ENCODE results near the gene NPR2.

Gene NPR2

GRCh38 chr9:35750256-35750531 is 41.2 kb upstream of the NPR2 start:
- H3K36me3 ChIP-seq (ENCODE audit: control insufficient read depth, insufficient read depth, low read length) = peaks cover 9% of the 10 kb centered on the region
- no peaks in the 10 kb centered on the region for H3K9me3 ChIP-seq (ENCODE audit: control insufficient read depth, low read length)
- peaks cover 21% of the 10 kb centered on the region for H3K4me1 ChIP-seq (ENCODE audit: control insufficient read depth, insufficient read depth, low read length)
- H3K27ac ChIP-seq (ENCODE audit: insufficient read depth, low read depth, low read length, poor library complexity, severe bottlenecking) = no peak overlapping the region
- WGBS, 2 experiments = 89 to 93% methylated on average over 4 of the region's 4 CpGs
- no peaks in the 10 kb centered on the region for H3K27me3 ChIP-seq (ENCODE audit: control insufficient read depth, insufficient read depth, low read length, poor library complexity, severe bottlenecking)
- H3K4me3 ChIP-seq (ENCODE audit: insufficient read depth, low read depth, low read length) = peak overlapping the region; percentile 86

GRCh38 chr9:35753466-35753865 is 37.9 kb upstream of the NPR2 start:
- no peaks in the 10 kb centered on the region for H3K9me3 ChIP-seq (ENCODE audit: control insufficient read depth, low read length)
- H3K4me1 ChIP-seq (ENCODE audit: control insufficient read depth, insufficient read depth, low read length) = peaks cover 12% of the 10 kb centered on the region
- no peak overlapping the region for H3K27ac ChIP-seq (ENCODE audit: insufficient read depth, low read depth, low read length, poor library complexity, severe bottlenecking)
- peaks cover 9% of the 10 kb centered on the region for H3K36me3 ChIP-seq (ENCODE audit: control insufficient read depth, insufficient read depth, low read length)
- WGBS, 2 experiments = 97 to 99% methylated on average over 5 of the region's 5 CpGs
- no peak overlapping the region for H3K4me3 ChIP-seq (ENCODE audit: insufficient read depth, low read depth, low read length)
- H3K27me3 ChIP-seq (ENCODE audit: control insufficient read depth, insufficient read depth, low read length, poor library complexity, severe bottlenecking) = no peaks in the 10 kb centered on the region

DNA sequence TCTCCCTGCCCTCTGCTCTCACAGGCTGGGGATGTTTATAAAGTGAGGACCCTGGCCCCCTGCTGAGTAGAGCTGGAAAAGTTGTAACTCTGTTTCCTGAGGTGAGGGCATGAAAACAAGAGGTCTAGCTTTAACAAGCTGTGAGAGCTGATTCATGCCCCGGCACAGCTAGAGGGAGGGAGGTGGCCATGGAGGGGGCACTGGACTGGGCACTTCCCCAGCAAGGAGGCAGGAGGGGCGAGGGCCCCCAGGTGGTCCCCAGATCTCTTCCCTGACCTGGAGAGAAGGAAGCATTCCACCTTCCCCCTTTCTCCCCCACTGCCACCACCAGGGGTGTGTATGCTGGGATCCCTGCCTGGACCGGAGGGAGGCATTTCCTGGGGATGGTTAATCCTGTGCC is 37.1 kb upstream of the NPR2 start, which contains the start of gene MSMP:
Gene MSMP (minus strand): TSS at position 13 of the 400 bp plus-strand sequence. CDS start 147 bp downstream, outside the sequence.
- H3K27me3 ChIP-seq (ENCODE audit: control insufficient read depth, insufficient read depth, low read length, poor library complexity, severe bottlenecking) = no peaks in the 10 kb centered on the region
- 77 to 84% methylated on average over 3 of the region's 3 CpGs for WGBS, 2 experiments
- H3K36me3 ChIP-seq (ENCODE audit: control insufficient read depth, insufficient read depth, low read length) = peaks cover 9% of the 10 kb centered on the region
- H3K27ac ChIP-seq (ENCODE audit: insufficient read depth, low read depth, low read length, poor library complexity, severe bottlenecking) = no peak within 1 kb of the TSS
- H3K4me3 ChIP-seq (ENCODE audit: insufficient read depth, low read depth, low read length) = no peak within 1 kb of the TSS
- H3K4me1 ChIP-seq (ENCODE audit: control insufficient read depth, insufficient read depth, low read length) = peaks cover 14% of the 10 kb centered on the region
- H3K9me3 ChIP-seq (ENCODE audit: control insufficient read depth, low read length) = no peaks in the 10 kb centered on the region

- 94 to 96% methylated on average over 4 of the region's 4 CpGs for WGBS, 2 experiments
Observed at GRCh38 chr9:35755071-35755470, 36.3 kb upstream of the NPR2 start.

GRCh38 chr9:35756275-35757225 is 34.8 kb upstream of the NPR2 start:
- Histone ChIP-seq H3K4me1 (ENCODE audit: control insufficient read depth, insufficient read depth, low read length) (peaks cover 10% of the 10 kb centered on the region), H3K27ac (ENCODE audit: insufficient read depth, low read depth, low read length, poor library complexity, severe bottlenecking) (peak overlapping the region; percentile 81), H3K27me3 (ENCODE audit: control insufficient read depth, insufficient read depth, low read length, poor library complexity, severe bottlenecking) (no peaks in the 10 kb centered on the region), H3K36me3 (ENCODE audit: control insufficient read depth, insufficient read depth, low read length) (peaks cover 9% of the 10 kb centered on the region), H3K9me3 (ENCODE audit: control insufficient read depth, low read length) (no peaks in the 10 kb centered on the region), H3K4me3 (ENCODE audit: insufficient read depth, low read depth, low read length) (peak overlapping the region; percentile 79)
- WGBS, 2 experiments = 13 to 14% methylated on average over 48 of the region's 48 CpGs

More at GRCh38 chr9:35755071-35755470, 36.3 kb upstream of the NPR2 start:
- no peaks in the 10 kb centered on the region for H3K27me3 ChIP-seq (ENCODE audit: control insufficient read depth, insufficient read depth, low read length, poor library complexity, severe bottlenecking)
- H3K4me3 ChIP-seq (ENCODE audit: insufficient read depth, low read depth, low read length) = no peak overlapping the region
- H3K4me1 ChIP-seq (ENCODE audit: control insufficient read depth, insufficient read depth, low read length) = peaks cover 11% of the 10 kb centered on the region
- no peaks in the 10 kb centered on the region for H3K9me3 ChIP-seq (ENCODE audit: control insufficient read depth, low read length)
- H3K27ac ChIP-seq (ENCODE audit: insufficient read depth, low read depth, low read length, poor library complexity, severe bottlenecking) = no peak overlapping the region
- H3K36me3 ChIP-seq (ENCODE audit: control insufficient read depth, insufficient read depth, low read length) = peaks cover 9% of the 10 kb centered on the region

DNA sequence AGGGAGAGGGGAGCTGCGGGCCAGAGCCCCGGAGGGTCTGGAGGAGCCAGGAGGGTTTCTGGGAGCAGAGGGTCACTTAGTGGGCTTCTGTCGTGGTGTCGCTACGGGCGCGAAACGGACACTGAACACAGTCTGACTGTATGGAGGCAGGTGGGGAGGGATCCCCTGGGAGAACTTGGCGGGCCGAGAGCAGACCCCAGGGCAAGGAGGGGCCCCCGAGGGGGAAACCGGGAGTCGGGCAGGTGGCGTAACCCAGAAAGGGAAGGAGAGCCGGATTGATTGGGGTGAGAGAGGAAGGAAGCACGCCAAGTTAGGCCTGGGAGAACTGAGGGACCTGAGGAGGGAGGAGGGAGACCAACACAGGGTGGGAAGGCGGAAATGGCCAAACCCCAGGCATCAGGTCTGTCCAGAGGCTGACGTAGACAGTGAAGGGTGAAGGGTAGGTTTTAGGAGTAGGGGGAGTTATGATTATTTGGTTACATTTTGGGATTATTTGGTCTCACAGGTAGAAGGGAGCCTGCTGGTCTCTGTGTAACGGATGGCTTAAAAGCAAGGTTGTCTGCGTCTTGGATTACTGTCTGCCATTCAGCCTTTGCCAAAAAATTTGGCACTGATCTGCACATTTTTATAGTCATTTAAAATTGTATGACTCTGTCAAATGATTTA is 34.0 kb upstream of the NPR2 start:
- Histone ChIP-seq H3K27me3 (ENCODE audit: control insufficient read depth, insufficient read depth, low read length, poor library complexity, severe bottlenecking) (no peaks in the 10 kb centered on the region), H3K4me1 (ENCODE audit: control insufficient read depth, insufficient read depth, low read length) (peaks cover 10% of the 10 kb centered on the region), H3K9me3 (ENCODE audit: control insufficient read depth, low read length) (no peaks in the 10 kb centered on the region), H3K36me3 (ENCODE audit: control insufficient read depth, insufficient read depth, low read length) (peaks cover 9% of the 10 kb centered on the region), H3K4me3 (ENCODE audit: insufficient read depth, low read depth, low read length) (peak overlapping the region; percentile 79), H3K27ac (ENCODE audit: insufficient read depth, low read depth, low read length, poor library complexity, severe bottlenecking) (peak overlapping the region; percentile 81)
- 2 to 3% methylated on average over 20 of the region's 20 CpGs for WGBS, 2 experiments

DNA sequence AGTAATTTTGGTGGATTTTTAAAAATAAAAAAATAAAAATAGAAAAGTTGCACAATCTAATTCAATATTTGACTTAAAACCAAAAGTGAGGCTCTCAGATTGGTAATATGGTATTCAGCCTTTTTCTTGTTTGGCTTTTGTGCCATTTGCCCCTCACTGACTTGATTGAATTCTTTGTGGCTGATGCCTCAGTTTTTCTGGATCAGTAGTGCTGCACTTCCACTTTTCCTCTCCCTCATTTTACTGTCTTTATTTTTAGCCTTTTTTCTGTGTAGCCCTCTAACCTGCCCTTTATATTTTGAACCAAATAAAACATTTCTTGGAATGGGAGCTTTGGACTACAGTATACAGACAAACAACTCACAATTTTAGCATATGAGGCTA is 33.5 kb upstream of the NPR2 start:
- no peak overlapping the region for H3K27ac ChIP-seq (ENCODE audit: insufficient read depth, low read depth, low read length, poor library complexity, severe bottlenecking)
- peaks cover 5% of the 10 kb centered on the region for H3K36me3 ChIP-seq (ENCODE audit: control insufficient read depth, insufficient read depth, low read length)
- H3K9me3 ChIP-seq (ENCODE audit: control insufficient read depth, low read length) = no peaks in the 10 kb centered on the region
- H3K4me1 ChIP-seq (ENCODE audit: control insufficient read depth, insufficient read depth, low read length) = peaks cover 10% of the 10 kb centered on the region
- no peaks in the 10 kb centered on the region for H3K27me3 ChIP-seq (ENCODE audit: control insufficient read depth, insufficient read depth, low read length, poor library complexity, severe bottlenecking)
- H3K4me3 ChIP-seq (ENCODE audit: insufficient read depth, low read depth, low read length) = peak overlapping the region; percentile 79

- Histone ChIP-seq H3K36me3 (ENCODE audit: control insufficient read depth, insufficient read depth, low read length) (no peaks in the 10 kb centered on the region), H3K4me3 (ENCODE audit: insufficient read depth, low read depth, low read length) (no peak overlapping the region), H3K4me1 (ENCODE audit: control insufficient read depth, insufficient read depth, low read length) (peaks cover 10% of the 10 kb centered on the region), H3K27ac (ENCODE audit: insufficient read depth, low read depth, low read length, poor library complexity, severe bottlenecking) (no peak overlapping the region), H3K9me3 (ENCODE audit: control insufficient read depth, low read length) (no peaks in the 10 kb centered on the region), H3K27me3 (ENCODE audit: control insufficient read depth, insufficient read depth, low read length, poor library complexity, severe bottlenecking) (no peaks in the 10 kb centered on the region)
- WGBS, 2 experiments = 79 to 83% methylated on average over 3 of the region's 3 CpGs
Observed at GRCh38 chr9:35758475-35759050, 32.8 kb upstream of the NPR2 start.

DNA sequence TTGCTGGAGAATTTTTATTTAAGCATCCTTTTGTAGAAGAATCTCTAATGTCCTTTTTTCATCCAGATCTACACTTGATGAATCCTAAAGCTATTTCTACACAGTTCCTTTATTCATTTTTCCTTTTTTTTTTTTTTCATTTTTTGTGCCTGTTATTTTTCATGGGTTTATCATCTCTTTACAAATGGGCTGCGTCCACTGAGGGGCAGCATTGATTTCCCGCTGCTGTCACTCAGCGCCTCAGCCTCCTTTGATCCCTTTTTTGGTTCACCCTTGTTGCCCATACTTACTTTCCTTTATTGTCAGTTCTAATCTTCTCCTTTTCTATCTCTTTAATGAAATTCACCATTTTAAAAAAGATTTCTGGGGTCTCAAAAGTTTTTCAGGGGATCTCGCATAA is 31.6 kb upstream of the NPR2 start:
- H3K27ac ChIP-seq (ENCODE audit: insufficient read depth, low read depth, low read length, poor library complexity, severe bottlenecking) = no peak overlapping the region
- H3K4me3 ChIP-seq (ENCODE audit: insufficient read depth, low read depth, low read length) = no peak overlapping the region
- no peaks in the 10 kb centered on the region for H3K27me3 ChIP-seq (ENCODE audit: control insufficient read depth, insufficient read depth, low read length, poor library complexity, severe bottlenecking)
- no peaks in the 10 kb centered on the region for H3K9me3 ChIP-seq (ENCODE audit: control insufficient read depth, low read length)
- H3K4me1 ChIP-seq (ENCODE audit: control insufficient read depth, insufficient read depth, low read length) = peaks cover 10% of the 10 kb centered on the region
- no peaks in the 10 kb centered on the region for H3K36me3 ChIP-seq (ENCODE audit: control insufficient read depth, insufficient read depth, low read length)
- WGBS, 2 experiments = 84 to 87% methylated on average over 4 of the region's 4 CpGs

DNA sequence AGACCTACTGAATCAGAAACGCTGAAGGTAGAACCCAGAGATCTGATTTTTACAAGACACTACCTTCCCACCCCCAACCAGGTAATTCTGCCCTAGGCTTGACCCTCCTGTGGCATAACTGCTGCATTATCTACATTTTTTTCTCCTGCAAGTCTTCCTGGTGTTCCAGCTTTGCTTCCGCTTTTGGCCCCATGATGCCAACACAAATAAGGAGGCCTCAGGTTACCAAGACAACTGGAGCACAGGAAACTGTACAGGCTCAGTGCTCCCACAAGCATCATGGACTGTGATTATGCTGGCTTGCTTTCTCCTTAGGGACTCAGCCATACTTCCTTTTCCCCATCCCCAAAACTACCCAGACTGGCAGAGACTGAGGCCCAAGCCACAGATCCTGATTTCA is 30.7 kb upstream of the NPR2 start:
- H3K27me3 ChIP-seq (ENCODE audit: control insufficient read depth, insufficient read depth, low read length, poor library complexity, severe bottlenecking) = no peaks in the 10 kb centered on the region
- H3K36me3 ChIP-seq (ENCODE audit: control insufficient read depth, insufficient read depth, low read length) = no peaks in the 10 kb centered on the region
- no peak overlapping the region for H3K4me3 ChIP-seq (ENCODE audit: insufficient read depth, low read depth, low read length)
- peaks cover 10% of the 10 kb centered on the region for H3K4me1 ChIP-seq (ENCODE audit: control insufficient read depth, insufficient read depth, low read length)
- H3K27ac ChIP-seq (ENCODE audit: insufficient read depth, low read depth, low read length, poor library complexity, severe bottlenecking) = no peak overlapping the region
- H3K9me3 ChIP-seq (ENCODE audit: control insufficient read depth, low read length) = no peaks in the 10 kb centered on the region
- 90 to 91% methylated on average over 2 of the region's 2 CpGs for WGBS, 2 experiments

Measured in ectodermal cell (in vitro differentiated cells).